ENCODE measurements around the gene BTBD9. TPM values are rescaled to one million over a fixed set of nuclear protein-coding genes. Genes with fewer than 3 reads are reported as not detected.

The BTBD9 gene
- total and polyA plus RNA-seq, 11 donors, result 6.3 to 23.3 (median 19.4) TPM

DNA sequence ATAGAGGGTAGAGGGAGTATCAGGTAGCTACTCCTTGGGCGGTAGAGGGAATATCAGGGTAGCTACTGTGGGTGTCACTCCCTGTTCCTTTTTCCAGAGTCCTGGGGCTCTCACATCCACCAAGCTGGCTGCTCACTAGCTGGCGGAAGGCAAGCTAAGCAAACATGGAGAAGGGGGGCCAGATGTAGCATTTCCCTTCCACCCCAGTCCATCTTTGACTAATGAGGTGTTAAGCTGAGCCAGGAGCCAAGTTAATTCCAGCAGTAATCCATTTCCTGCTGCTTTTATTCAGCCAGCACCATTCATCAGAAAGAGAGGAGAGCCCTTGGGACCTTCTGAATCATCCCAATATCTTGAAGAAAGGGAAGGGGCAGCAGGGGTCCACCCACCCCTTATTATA lies 490.2 kb downstream of the BTBD9 start:
- 73 to 88% (median 82%) methylated on average over 2 of the region's 2 CpGs for WGBS, 4 donors
- intact Hi-C loops (cut with DNase I), result no loop called here
- peaks cover 0 to 35% (median 12%) of the 10 kb centered on the region in 12 donors for H3K4me1 ChIP-seq
- peaks cover 0 to 32% (median 17%) of the 10 kb centered on the region in 9 donors for H3K36me3 ChIP-seq
- no peaks in the 10 kb centered on the region for H3K9me3 ChIP-seq
- no peak for DNase-seq
- no peak overlapping the region for H3K27ac ChIP-seq
- no peaks in the 10 kb centered on the region for H3K27me3 ChIP-seq
- no peak for TF ChIP-seq POLR2A (IDR thresholded peaks at IDR 0.05)
- no peak for TF ChIP-seq CTCF (IDR thresholded peaks at IDR 0.05)
- peak in 2 of 4 donors; percentile 38 to 48 for ATAC-seq
- no peak overlapping the region for H3K4me3 ChIP-seq

DNA sequence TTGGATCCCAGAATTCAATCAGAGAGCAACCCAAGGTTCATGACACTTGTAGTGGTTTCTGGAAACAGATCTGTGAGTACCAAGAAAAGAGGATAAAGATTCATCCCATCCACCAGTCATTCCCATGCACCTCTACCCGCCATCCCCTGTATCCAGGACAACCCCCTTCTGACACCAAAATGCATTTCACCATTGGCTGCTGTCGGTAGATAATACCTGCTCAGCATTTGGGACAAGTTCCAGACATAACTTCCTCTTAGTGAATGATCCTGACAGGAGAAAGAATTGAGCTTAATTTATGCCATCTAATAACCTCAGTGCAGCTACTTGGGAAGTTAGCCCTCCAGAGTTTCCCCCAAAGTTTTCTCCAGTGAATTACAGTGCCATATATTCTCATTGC lies 491.1 kb downstream of the BTBD9 start:
- no peaks in the 10 kb centered on the region for H3K9me3 ChIP-seq
- no peak overlapping the region for H3K4me3 ChIP-seq
- ATAC-seq, result no peak
- 73 to 94% (median 81%) methylated on average over 2 of the region's 2 CpGs for WGBS, 4 donors
- intact Hi-C loops (cut with DNase I), result no loop called here
- no peak for DNase-seq
- H3K27me3 ChIP-seq, result no peaks in the 10 kb centered on the region
- H3K27ac ChIP-seq, result no peak overlapping the region
- H3K36me3 ChIP-seq, result peaks cover 0 to 29% (median 17%) of the 10 kb centered on the region in 9 donors
- TF ChIP-seq CTCF (IDR thresholded peaks at IDR 0.05), result no peak
- no peak for TF ChIP-seq POLR2A (IDR thresholded peaks at IDR 0.05)
- peaks cover 0 to 33% (median 12%) of the 10 kb centered on the region in 12 donors for H3K4me1 ChIP-seq

DNA sequence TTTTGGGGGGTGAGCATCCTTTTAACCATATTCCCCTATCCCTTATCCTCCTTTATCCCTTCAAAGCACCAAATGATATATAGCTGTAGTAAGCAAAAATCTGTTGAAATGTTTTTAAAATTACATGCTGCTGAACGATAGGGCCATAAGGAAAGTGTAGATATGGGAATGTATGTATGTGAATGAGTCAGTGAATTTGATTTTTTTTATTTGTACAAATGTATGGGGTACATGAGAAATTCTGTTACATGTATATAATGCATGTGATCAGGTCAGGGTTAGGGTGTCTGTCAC lies 493.0 kb downstream of the BTBD9 start:
- Histone ChIP-seq H3K4me1 (peaks cover 0 to 40% (median 14%) of the 10 kb centered on the region in 12 donors), H3K27me3 (no peaks in the 10 kb centered on the region), H3K27ac (no peak overlapping the region), H3K4me3 (no peak overlapping the region), H3K36me3 (peaks cover 0 to 9% (median 2%) of the 10 kb centered on the region in 9 donors), H3K9me3 (no peaks in the 10 kb centered on the region)
- 89 to 92% (median 91%) methylated on average over 1 of the region's 1 CpG for WGBS, 4 donors
- TF ChIP-seq POLR2A (IDR thresholded peaks at IDR 0.05) (no peak), CTCF (IDR thresholded peaks at IDR 0.05) (no peak)
- no peak for ATAC-seq
- DNase-seq, result no peak
- intact Hi-C loops (cut with DNase I), result no loop called here

DNA sequence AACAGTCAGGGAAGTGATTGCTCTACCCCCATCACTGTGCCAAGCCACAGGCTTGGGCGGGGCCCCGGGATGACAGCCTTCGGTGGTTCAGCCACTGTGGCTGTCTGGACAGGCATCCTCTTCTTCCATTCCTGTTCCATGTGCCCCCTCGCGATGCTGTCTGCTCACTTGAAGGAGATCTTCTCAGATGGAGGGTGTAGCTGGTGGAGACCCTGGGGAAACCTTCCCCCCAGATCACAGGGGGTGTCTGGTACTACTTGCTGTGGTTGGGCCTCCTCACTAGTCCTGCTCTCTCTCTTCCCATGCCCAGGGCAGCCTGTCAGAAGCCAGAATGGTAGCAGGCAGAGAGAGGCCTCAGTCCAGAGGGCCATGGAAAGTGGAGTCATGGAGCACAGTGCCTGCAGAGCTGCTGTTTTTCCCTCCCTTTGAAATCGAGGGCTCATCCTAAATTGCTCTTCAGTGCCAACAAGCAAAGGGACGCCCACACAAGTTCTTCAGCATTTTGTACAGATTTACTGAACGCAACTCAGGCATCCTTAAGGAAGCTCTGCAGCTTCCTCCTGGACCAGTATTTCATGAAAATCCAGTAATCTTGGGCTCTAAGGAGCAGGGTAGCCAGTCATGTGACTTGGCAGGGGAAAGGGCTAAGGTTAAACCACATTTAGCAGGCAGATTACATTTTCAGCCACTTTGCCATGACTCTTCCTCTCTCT lies 493.6 kb downstream of the BTBD9 start:
- ATAC-seq (no peak), DNase-seq (no peak)
- H3K27me3 ChIP-seq, result no peaks in the 10 kb centered on the region
- intact Hi-C loops (cut with DNase I), result no loop called here
- H3K9me3 ChIP-seq, result no peaks in the 10 kb centered on the region
- peaks cover 0 to 40% (median 14%) of the 10 kb centered on the region in 12 donors for H3K4me1 ChIP-seq
- WGBS, 4 donors, result 84 to 94% (median 86%) methylated on average over 8 of the region's 8 CpGs
- H3K4me3 ChIP-seq, result no peak overlapping the region
- H3K27ac ChIP-seq, result no peak overlapping the region
- no peak for TF ChIP-seq CTCF (IDR thresholded peaks at IDR 0.05)
- TF ChIP-seq POLR2A (IDR thresholded peaks at IDR 0.05), result no peak
- peaks cover 0 to 7% (median 0%) of the 10 kb centered on the region in 9 donors for H3K36me3 ChIP-seq
